K562 (cell line): ENCODE measurements around the gene CCNJL. TPM values are rescaled to one million over a fixed set of nuclear protein-coding genes. Genes with fewer than 3 reads are reported as not detected.

Experiments
- CBX1 ChIP-seq: sonication (generic); IDR thresholded peaks from 2 replicates; pipeline ENCODE4 v1.6.1; 2016; ENCODE audit warnings: antibody characterized with exemption, low read depth, mild to moderate bottlenecking
- CBX5 ChIP-seq: IDR thresholded peaks from 2 replicates; pipeline ENCODE4 v1.6.1; 2014; ENCODE audit warnings: low read depth, borderline replicate concordance
- EP400 ChIP-seq: fragments of 450-650 bp; IDR thresholded peaks from 2 replicates; pipeline ENCODE4 v1.6.1; 2017; ENCODE audit warnings: antibody characterized with exemption, mild to moderate bottlenecking, moderate library complexity
- GTF2A2 ChIP-seq: IDR thresholded peaks from 2 replicates; pipeline ENCODE4 v1.6.1; 2016; ENCODE audit warnings: mild to moderate bottlenecking, missing genetic modification characterization, missing compliant biosample characterization
- HDAC1 ChIP-seq, 2 experiments: fragments of 450-650 bp; IDR thresholded peaks; 2 replicates each; pipeline ENCODE4 v1.6.1; 2016 to 2017; ENCODE audit warnings: inconsistent platforms in 1 of 2, mild to moderate bottlenecking in 1 of 2, moderate library complexity in 1 of 2
- PRDM10 ChIP-seq: fragments of 450-650 bp; IDR thresholded peaks from 2 replicates; pipeline ENCODE4 v1.6.1; 2018; ENCODE audit not compliant: partially characterized antibody
- PRMT5 ChIP-seq: sonication (generic); formaldehyde crosslinking; IDR thresholded peaks from 2 replicates; pipeline ENCODE4 v1.5.0; 2020; ENCODE audit warnings: missing genetic modification reagents
- RBBP5 ChIP-seq: fragments of 200-600 bp; sonication (generic); IDR thresholded peaks from 2 replicates; pipeline ENCODE4 v1.6.1; 2012; ENCODE audit warnings: borderline replicate concordance, mild to moderate bottlenecking, low read length, control low read depth, inconsistent platforms; ENCODE audit not compliant: insufficient read depth, poor library complexity, severe bottlenecking
- TFE3 ChIP-seq: fragments of 450-650 bp; formaldehyde crosslinking; IDR thresholded peaks from 2 replicates; pipeline ENCODE4 v1.4.0; 2020; ENCODE audit warnings: mild to moderate bottlenecking, mixed read lengths
- ZNF384 ChIP-seq: IDR thresholded peaks from 2 replicates; pipeline ENCODE4 v1.6.1; 2012; ENCODE audit warnings: low read depth, low read length, improper control_type of control experiment
- ZNF695 ChIP-seq: fragments of 450-650 bp; formaldehyde crosslinking; IDR thresholded peaks from 2 replicates; pipeline ENCODE4 v1.4.0; 2020; ENCODE audit warnings: mild to moderate bottlenecking, moderate library complexity
- polyA plus RNA-seq, 8 experiments: library from polyadenylated mRNA; depleted of rRNA in 4 of 8; stranded (reverse) in 5 of 8; unstranded in 3 of 8; fragments of >200 nt; fragmentation: Nextera tagmentation in 2 of 8; fragmentation: Illumina TruSeq in 1 of 8; extraction: Ambion mirVana in 2 of 8; extraction: Trizol in 1 of 8; gene quantifications; 2 replicates each; pipeline versions ENCODE4 v1.2.1 to v1.2.3, GENCODE V29; 2011 to 2014; ENCODE audit warnings: inconsistent platforms in 1 of 8, missing spikeins in 1 of 8
- total RNA-seq, 7 experiments: library from RNA; depleted of rRNA in 6 of 7; stranded (reverse); fragments of >200 nt in 6 of 7; fragmentation: Illumina TruSeq in 2 of 7; extraction: Trizol in 2 of 7; gene quantifications; 2 replicates each; pipeline versions ENCODE4 v1.2.1 to v1.2.3, GENCODE V29; 2011 to 2021; ENCODE audit warnings: low replicate concordance in 1 of 7

The CCNJL gene
- total and polyA plus RNA-seq, 9 of the 15 experiments (the other 6 are each of a cell fraction or from before 2014, with no cell fraction given): 0.04 TPM; not detected in 8

- TF ChIP-seq CBX1 (no peak), PRMT5 (no peak), HDAC1 (IDR thresholded peaks at IDR 0.05) (no peak), ZNF695 (CRISPR knock-in tag) (no peak), PRDM10 (no peak), RBBP5 (no peak), ZNF384 (peak; percentile 69), CBX5 (no peak), TFE3 (CRISPR knock-in tag) (no peak), EP400 (no peak), GTF2A2 (tag) (no peak)
These were observed 14.2 kb downstream of the CCNJL start (continued) for GRCh38 chr5:160298189-160298588.
